HG02884 (cell line): ENCODE measurements around the gene SLC26A3.

ENCODE experiments used
- ATAC-seq: cut with Tn5 transposase; IDR thresholded peaks from one replicate; pipeline ENCODE4 v1.9.1; 2021; ENCODE audit warnings: mild to moderate bottlenecking, moderate library complexity; ENCODE audit not compliant: unreplicated experiment

The SLC26A3 gene

DNA sequence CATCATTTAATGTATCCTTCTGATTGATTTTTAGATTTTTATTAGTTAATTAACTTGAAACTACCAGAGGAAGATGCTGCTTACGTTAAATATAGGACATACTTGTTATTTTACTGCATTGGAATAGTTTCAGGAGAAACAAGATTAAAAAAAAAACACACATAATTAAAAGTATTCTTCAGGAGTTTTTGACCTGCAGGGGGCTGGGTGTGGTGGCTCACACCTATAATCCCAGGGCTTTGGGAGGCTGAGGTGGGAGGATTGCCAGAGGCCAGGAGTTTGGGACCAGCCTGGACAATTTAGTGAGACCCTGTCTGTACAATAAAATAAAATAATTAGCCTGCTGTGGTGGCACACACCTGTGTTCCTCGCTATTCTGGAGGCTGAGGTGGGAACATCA is 48.4 kb downstream of the SLC26A3 start:
- no peak for ATAC-seq

DNA sequence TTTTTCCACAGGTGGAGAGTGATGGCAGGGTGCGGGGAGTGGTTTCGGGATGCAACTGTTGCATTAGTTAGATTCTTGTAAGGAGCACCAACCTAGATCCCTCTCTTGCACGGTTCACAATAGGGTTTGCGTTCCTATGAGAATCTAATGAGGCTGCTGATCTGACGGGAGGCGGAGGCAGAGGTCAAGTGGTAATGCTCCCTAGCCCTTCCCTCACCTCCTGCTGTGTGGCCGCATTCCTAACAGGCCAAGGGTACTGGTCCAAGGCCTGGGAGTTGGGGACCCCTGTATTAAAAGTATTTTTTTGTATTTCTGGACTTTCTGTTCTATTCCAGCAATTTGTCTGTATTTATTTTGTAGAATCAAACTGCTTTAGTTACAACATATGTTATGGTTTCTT is 51.9 kb downstream of the SLC26A3 start:
- ATAC-seq = no peak

DNA sequence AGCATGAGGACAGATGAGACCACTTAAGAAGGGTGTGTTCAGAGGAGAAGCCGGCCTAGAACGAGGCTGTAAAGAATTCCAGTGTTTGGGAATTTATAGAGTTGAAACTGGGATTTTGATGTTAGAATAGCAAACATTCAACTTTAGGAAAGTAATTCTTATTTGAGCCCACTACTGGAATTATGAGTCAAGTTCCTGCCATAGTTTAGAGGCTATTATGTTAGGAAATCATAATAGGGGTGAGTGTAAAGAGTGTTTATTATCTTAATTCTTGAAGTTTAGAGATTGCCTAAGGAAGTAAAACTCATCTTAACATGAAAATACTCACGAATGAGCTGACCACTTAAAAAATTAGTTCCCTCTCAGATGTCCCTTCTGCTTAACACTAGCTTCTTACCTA is 57.0 kb downstream of the SLC26A3 start:
- no peak for ATAC-seq

DNA sequence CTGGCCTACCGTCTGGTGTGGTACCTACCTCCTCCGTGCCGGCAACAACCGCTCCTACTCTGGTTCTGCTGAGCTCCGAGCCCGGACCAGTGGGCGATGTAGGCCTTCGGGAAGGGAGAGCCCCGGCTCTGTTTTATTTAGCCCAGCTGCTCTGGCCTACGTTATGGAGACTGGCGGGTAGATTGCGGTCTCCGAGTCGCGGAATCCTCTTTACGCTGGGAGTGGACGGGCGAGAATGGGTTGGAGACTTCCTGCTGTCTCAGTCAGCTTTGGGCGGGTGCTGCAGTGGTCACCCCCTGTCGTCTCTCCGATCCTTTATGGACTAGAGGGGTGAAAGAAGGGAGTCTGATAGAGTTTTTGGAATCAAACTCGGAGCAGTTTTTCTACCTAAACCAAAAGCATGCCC is 58.7 kb downstream of the SLC26A3 start:
- ATAC-seq = peak; percentile 32

DNA sequence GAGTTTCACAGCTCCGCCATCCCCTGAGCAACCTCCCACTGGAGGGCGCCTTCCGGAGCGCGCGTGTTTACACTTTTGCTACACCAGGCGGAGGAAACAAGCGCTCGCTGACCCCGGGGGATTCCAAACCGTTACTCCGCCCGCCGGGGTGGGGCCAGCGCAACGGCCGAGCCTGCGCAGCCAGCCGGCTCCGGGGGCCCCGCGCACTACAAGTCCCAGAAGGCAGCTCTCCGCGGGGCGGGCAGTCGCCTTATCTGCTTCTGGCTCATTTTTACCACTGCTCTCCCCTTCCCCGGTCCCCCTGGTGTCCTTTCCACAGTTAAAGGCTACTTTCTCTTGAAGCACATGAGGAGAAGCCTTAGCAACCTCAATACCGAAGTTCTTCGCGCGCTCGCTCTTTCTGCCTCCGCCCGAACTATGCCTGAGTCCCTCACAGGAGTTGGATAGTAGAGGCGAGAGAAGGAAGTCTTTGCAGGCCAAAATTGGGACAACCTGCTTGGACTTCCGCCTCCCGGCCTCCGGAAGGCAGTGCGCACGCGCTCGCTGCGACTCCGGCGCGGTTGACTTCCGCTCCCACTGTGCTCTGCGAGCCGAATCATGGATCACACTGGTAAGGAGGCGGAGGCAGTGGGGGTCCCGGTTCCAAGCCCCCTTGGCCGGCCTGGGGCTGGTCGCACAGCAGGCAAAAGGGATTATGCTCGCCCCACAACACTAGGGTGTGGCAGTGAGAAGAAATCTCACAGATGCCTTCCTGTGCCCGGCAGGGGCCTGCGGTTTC is 59.3 kb downstream of the SLC26A3 start, which contains the start of gene CBLL1:
Gene CBLL1 (plus strand): TSS at position 576 of the 778 bp plus-strand sequence. CDS start 22 bp downstream, at position 598.
- peak; percentile 83 for ATAC-seq

DNA sequence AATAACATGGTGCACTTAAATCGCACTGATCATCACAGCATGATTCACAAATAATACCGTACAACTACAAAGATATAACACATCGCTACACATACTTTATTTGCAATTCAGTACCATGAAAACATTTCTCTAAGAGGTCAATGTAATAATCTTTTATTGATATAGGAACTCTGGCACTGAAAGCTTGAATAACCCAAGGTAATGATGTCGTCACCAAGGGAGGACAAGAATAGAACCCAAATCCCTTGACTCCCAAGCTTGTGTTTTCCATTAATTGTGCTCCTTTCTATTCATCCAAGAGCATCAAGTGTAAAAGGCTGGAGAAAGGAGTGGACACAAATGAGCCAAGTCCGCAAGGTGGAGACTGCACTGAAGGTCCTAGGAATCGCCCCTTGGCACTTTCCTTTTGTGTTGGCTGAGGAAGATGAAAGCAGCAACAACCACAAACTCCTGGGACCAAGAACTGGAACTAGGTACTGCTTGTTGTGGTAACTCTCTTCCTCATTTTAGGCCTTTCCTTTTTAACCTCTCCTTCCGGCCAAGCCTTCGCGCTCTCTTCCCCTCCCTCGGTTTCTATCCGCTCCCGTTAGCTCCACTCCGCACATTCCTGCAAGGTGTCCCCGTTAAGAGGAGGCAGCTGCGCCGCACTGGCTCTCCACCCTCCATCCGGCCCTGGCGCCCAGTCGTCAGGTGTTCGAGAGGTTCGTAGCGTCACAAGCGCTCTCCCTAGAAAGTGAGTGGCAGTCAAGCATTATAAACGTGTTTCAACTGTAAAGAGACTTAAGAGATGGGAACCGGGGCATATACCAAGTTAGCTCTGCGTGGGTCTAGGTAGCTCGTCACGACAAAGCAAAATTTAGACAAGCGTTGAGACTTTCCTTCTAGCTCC is 60.1 kb downstream of the SLC26A3 start:
- ATAC-seq = peak; percentile 33

DNA sequence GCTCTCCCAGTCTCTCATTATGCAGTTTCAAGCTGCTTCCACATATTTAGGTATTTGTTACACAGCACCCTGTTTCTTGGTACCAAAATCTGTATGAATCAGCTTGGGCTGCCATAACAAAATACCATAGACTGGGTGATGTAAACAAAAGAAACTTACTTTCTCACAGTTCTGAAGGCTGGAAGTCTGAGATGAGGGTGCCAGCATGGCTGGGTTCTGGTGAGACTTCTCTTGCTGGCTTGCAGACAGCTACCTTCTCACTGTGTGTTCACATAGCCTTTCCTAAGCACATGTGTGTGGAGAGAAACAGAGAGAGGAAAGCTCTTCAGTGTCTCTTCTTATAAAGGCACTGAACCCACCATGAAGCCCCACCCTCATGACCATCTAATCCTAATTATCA is 74.7 kb downstream of the SLC26A3 start:
- no peak for ATAC-seq

DNA sequence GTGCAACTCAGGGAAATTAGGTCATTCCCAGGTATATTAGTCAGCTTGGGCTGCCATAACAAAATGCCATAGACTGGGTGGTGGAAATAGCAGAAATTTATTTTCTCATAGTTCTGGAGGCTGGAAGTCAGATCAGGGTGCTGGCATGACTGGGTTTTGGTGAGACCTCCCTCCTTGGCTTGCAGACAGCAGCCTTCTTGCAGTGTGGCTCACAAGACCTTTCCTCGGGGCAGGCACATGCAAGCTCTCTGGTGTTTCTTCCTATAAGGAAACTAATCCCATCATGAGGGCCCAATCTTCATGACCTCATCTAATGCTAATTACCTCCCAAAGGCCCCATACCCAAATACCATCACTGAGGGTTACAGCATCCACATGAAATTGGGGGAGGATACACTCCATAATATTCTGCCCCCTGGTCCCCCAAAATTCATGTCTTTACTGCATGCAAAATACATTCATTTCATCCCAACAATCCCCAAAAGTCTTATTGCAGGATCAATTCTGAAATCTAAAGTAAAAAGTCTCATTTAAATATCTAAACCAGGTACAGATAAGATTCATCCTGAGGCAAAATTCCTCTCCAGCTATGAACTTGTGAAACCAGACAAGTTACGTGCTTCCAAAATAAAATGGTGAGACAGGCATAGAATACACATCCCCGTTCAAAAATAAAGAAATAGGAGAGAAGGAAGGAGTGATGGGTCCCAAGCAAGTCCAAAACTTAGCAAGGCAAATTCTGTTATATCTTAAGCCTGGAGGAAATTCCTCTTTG is 76.5 kb downstream of the SLC26A3 start:
- no peak for ATAC-seq

DNA sequence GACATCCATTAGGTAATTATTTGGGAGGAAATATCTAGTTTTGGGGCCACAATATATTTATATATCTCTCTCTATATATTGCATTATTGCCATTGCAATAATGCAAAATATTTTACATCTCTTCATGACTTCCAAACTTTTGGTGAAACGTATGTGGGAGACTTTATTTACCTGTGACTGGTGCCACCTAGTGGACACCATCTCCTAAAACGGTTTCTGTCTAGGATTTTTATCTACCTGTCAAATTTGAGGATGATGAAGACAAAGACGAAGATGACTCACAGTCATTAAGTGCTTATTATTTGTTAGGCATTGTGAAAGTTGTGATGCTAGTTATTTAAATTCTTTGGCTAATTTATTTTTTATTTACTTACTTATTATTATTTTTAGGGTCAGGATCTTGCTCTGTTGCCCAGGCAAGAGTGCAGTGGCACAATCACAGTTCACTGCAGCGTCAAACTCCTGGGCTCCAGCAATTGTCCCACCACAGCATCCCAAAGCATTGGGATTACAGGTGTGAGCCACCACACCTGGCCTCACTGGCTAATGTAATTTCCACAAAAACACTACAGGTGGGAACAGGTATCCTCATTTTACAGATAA is 77.8 kb downstream of the SLC26A3 start:
- ATAC-seq = no peak

DNA sequence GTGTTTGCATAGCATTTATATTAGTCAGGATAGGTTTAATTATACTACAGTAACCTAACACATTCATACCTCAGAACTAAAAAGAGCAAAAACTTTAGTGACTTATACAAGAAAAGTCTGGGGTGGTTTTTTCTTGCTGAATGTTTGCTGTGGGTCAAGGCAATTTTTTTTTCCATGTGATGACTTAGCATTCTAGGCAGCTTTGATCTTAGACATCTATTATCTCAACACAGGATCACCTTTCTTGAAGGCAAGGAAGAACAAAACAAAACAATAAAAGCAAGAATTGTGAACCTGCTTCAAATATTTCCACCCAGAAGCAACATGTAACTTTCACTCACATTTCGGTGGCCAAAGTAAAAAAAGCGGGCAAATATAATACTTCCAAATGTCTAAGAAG is 79.8 kb downstream of the SLC26A3 start:
- no peak for ATAC-seq

DNA sequence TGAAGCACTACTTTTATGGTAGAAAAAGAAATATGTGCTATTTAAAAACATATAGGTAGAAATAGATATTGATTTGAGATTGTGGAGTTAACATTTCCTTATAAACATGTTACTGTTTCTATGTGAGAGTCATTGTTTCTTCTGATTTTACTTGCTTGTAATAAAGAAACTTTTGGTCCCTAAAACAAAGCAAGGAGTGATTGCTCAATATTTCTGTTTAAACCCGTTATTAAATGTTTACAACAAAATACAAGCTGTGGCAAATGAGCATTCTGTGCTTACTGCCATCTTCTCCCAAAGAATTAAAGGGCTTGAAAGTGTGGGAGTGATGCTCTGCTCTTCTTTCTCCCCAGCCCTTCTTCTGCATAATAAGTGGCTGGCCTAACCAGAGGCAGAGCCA is 81.7 kb downstream of the SLC26A3 start:
- no peak for ATAC-seq

DNA sequence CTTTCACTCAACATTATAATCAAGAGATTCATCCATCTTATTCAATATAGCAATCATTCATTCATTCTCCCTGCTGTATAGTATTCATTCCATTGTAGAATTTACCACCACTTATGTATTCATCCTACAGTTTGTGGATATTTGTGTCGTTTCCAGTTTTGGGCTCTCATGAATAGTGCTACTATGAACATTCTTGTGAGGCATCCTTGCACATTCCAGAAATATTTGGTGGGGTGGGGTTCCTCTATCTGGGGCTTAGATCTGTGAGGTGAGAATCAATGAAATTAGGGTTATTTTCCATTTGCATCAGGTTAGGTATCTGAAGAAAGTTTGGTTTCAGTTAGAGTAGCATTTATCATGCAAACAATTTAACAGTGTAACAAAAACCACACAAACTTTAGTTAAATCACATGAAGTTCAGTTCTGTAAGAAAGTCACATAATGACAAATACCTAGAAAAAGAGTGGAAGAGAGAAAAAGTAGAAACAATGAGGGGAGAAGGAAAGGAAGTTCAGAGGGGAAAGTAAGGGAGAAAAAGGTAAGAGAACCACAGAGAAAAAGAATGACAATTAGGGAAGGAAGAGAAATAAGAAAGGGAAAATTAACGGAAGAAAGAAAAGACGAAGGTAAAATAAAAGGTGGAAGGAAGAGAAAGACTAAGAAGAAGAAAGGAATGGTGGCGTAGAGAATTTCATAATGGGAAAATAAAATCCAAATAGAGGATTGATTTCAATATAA is 84.4 kb downstream of the SLC26A3 start:
- no peak for ATAC-seq

DNA sequence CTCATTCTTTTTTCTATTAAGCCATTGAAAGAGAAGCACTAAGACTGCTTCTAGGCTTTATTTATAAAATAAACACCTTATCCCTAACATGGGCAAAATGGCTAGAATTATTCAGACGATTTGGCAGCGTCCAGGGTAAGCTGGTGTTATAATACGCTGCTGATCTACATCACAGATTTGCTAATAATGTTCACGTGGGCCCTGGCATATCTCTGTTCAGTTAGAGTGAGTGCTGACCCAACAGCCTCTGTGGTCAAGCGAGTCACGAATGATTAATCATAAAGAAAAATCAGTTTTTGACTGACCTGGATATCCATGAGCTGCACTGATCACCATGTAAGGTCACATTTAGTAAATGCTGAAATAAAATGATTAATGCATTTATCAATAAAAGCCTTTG is 87.5 kb downstream of the SLC26A3 start:
- ATAC-seq = no peak
